Activated effector memory CD4-positive, alpha-beta T cell treated with anti-CD3 and anti-CD28 coated beads, Interleukin-2, amount 50 U/mL, for 16 hours (primary cell): ENCODE data around the gene CECR2.

Source experiments
- DNase-seq: peaks from one replicate; pipeline ENCODE4 v3.0.0-alpha.2; 2020

CECR2 gene

DNA sequence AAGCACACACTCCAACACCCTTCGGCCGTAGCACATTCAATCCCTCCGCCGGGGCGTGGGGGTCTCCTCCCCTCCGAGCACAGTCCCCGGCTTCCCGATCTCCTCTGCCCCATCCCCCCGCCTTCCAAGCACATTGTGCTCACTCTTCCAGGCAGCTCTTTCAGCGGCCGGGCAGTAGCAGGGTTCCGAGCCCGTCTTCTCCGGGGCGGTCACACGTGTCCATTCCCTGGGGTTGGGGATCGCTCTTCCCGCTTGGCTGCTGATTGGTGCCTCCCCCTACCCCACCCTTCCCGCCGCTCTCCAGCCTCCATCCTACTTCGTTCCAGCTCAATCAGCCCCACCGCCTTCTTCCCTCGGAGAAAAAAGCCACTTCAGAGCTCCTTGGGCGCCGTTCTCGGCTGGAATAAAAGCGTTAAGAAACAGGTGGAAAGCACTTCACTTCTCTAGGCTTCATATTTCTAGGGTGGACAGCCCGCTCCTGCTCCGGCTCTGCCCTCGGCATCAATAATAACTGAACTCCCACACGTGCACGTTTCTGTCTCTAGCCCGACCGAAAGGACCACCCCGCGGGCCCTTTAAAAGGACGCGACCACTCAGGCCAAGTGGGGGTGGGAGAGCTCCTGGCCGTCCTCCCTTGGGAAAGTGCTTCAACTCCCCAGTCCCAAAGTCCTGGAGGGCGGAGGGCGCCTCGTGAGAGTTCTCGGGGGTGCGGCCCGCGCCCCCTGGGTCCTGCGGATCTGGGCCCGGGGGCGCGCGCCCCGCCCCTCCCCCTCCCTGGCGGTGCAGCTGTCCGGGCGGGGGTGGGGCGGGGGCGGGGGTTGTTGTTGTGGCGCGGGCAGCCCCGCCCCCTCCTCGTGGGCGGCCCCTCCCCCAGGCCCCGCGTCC lies 464 bp upstream of the CECR2 start:
- no peak for DNase-seq

DNA sequence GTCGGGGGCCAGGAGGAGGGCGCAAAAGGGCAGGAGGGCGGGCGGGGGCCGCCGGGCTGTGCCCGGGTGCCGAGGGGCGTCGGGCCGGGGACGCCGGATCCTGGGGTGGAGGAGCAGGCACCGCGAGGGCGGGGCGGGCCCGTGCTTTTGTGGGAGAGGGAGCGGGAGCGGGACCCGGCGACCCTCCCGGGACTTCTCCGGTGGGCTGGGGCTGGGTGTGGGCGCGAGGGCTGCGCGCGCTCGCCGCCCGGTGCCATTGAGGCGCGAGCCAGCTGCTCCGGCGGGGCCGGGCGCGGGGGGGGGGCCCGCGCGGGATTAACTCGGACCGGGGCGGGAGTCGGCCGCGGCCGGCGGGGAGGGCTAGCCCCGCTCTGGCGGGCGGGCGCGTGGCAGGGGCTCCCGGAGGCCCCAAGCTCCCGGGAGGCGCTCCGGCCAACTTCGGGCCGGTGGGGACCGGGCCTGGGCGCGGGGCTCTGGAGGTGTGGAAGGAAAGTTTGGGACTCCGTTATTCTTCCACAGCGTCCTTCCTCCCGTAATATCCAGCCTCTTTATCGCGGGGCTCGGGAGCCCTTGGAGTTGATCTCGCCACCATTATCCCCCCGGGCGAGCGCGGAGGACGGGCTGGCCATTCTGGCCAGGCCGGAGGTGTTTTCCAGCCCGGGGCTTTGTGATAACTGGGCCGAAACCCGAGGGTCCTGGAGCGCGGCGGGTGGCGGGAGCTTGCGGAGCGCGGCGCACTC lies 936 bp downstream of the CECR2 start:
- DNase-seq: no peak

DNA sequence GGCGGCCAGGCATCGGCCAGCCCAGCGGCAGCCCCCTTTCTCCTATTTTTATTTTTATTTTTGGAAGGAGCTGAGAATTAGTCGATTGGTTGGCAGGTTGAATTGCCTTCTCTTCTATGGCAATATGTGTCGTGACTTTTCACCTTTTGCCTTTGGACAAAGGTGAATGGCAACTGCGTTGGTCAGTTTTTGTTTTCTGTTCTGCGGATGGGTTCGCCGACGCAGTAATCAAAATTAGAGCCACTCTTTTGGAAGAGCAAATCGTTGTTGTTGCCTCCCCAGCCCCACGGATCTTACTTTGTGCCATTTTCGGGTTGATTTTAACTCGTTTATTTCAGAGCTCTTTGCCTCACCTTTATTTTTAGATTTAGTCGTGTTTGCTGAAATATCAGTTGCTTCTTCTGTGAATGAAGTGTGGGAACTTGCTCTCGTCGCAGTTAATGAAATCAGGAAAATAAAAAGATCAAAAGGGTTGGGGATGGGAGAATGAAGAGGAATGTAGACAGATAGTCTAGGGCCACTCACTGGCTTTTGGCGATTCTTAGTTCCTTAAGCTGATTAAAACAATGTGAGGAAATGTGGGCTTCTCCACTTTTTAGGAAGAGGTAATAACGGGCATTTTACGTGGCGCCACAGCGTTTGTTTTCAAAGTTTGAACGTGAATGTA lies 1.6 kb downstream of the CECR2 start:
- no peak for DNase-seq

DNA sequence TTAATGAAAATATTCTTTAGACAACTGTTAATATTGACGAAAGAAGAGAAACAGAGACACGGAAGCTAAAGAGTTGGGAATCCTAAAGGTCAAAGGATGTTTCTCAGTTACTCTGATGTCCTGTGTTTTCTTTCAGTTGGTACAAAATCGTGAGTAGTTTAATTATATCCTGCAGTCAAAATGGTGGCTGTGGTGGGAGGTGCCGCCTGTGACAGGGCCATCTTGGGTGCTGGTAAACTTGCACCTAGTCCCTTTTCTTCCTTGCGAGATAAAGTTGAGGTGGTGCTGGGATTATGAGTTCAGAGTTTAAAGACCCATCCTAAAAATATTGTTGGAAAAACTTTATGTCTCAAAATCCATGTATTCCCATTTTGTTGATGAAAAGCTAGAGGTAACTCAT lies 2.2 kb downstream of the CECR2 start:
- DNase-seq: no peak

DNA sequence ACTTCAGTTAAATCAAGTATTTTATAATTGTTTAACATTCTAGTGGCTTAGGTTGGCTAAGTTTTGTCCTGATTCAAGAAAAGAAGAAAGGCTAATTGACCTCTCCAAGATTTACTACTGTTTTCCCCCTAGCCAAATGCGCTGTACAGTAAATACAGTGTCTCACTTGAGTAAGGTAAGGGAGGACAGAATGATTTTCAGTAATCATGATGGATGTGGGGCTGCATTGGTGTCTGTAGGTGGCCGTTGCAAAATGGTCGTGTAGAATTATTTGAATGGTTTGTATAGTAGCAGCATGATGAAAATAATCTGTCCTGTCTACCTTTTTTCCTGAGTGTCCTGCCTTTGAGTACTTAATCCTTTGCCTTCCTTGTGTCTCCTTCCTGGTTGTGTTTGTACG lies 4.6 kb downstream of the CECR2 start:
- DNase-seq: no peak

DNA sequence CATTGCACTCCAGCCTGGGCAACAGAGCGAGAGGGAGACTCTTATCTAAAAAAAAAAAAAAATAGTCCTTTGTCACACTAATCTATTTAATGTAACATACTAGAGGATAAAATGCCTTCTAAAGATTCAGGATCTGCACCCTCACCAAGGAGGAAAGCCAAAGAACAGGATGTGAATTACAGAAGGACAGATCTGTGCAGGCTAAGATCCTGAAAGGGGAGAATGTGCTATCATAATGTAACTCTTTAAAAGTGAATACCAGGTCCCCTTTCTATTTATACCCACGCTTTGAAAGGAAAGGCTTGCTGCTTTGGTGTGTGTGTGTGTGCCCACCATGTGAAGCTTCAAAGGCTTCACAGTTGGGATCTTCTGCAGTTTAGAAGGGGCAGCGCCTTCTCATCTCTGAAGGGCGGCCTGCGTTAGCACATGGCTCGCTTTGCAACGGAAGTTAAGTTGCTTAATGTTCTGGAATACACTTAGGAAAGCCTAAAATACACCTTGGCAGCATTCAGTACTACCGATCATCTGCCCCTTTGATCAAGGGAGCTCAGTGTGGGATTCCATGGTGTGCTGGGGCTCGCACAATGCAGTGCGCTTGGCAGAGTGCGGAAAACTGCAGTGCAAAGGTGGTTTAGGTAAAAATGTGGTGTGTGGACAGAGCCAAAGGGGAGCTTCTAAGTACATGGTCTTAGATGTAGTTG lies 6.8 kb downstream of the CECR2 start:
- no peak for DNase-seq

DNA sequence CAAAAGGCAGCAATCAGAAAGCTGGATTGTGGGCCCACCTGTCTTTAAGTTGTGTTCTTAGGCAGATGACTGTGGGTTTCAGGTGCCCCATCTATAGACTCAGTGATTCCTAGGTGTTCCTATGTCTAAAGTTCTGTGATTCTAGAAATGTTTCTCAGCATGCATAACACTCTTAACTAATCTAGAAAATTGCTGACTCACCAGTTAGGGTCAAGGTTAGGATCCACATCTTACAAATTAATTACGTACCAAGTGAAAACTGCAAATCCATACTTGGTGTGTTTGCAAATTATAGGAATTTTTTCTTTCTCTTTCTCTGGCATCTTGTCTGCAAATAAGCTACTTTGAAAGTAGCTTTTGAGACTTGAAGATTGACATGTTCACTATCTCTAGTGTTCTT lies 7.7 kb downstream of the CECR2 start:
- no peak for DNase-seq

DNA sequence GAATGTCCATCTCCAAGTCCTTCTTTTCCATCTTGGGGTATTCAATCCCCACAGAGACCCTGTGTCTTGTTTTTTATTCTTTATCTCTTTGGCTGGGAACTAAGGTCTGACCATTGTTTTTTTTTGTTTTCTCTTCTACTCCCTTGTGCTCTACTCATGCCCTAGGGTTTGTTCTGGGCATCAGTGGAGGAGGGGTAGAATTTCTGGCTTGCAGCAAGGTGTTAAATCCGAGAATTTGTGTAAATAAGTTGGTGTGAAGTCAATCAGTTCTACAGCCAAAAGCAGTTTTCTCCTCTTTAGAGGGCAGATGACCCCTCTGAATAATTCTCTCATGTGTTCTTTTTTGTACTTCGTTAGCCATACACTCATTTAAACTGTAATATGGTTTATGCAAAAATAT lies 10.7 kb downstream of the CECR2 start:
- no peak for DNase-seq

DNA sequence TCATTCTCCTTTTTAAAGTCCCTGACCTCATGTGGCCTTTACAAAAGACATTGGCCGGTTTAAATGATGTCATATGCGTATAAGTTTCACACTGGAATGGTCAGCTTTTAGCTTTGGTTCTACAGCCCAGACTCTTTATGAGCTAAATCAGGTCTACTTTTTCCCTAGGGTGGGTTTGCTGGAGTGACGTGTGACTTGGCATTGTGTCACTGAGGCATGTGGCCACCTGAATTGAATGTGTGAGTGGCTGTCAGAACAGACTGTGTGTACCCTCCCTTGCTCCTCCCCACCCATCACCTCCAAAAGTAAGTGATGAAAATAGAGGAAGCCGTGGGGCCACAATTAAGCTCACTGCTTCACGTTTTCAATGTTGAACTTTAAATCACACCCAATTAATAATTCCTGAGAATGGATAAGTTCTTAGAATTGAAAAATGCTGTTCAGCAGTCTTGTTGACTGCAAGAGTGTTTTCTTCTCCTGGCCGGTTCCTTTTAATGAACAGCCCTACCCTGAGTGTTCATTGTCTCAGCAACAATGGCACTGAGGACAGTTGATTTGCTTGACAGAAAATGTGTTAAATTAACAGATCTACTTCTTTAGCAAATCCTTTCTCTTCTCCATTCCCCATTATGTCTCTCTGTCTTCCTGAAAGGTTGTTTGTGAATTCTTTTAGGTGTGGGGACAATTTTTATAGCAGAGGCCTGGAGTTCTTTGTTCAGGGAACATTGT lies 11.3 kb downstream of the CECR2 start:
- no peak for DNase-seq

DNA sequence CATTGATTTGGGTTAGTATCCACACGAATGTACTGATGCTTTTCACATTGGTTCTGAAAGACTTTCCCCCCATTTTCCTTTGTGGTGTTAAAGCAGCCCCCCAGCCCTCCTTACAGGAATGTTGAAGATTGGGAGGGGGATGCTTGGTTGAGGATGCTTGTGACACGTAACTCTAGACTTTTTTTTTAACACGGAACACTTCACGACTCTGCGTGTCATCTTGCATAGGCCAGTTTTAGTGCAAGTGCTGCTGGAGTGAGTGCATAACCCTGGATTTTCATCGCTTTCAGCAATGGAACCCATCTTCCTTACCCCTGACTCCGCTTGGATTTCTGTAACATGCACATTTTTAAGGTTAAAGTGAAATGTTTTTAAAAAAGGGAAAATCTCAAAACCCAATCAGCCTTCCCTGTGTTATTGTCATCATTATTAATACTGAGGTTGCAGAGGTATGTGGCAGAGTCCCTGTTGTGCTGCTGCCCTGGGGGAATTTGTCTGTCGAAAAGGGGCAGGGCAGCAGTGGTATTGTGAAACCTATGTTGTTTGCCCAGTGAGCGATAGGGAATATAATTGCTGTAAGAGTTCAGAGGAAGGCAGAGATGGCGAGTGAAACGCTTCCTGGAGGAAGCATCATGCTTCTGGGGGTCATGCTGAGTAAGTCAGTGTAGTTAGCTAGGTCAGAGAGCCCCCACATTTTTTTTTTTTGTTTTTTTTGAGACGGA lies 12.1 kb downstream of the CECR2 start:
- no peak for DNase-seq

DNA sequence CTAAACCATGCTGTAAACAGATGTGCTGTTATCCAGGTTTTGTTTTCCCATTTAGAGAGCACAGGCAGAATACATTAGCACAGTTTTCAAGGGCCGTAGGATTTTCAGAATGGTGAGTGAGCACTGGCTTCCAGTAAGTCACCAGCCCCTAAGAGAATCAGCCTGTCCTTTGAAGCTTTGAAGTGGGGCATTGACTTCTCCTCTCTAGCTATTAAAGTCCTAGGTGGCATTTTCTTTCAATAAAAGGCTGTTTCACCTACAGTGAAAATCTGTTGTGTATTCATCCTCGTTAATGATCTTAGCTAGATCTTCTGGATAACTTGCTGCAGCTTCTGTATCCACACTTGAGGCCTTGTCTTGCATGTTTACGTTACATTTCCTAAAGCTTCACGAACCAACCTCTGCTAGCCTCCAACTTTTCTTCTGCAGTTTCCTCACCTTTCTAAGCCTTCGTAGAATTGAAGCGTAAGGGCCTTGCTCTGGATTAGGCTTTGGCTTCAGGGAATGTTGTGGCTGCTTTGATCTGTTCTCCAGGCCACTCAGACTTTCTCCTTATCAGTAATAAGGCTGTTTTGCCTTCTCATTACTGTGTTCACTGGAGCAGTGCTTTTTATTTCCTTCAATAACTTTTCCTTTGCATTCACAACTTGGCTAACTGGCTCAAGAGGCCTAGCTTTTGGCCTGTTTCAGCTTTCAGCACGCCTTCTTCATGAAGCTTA lies 15.5 kb downstream of the CECR2 start:
- no peak for DNase-seq

DNA sequence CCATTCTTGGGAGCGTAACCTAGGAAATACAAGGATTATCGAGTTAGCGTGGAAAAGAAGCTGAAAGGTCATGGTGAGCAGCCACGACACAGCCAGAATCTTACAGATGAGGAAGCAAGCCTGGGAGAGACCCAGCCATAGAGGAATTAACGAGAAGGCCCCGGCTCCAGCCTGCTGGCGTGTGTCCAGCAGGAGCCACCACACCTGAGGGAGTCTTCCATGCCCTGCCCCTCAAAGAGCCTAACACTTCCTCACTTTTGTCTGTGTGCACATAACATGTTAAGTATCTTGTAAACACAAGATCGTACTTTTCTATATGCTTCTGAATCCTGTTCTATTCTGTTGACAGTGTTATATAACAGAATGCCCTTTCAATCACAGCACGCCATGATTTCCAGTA lies 18.1 kb downstream of the CECR2 start:
- no peak for DNase-seq

DNA sequence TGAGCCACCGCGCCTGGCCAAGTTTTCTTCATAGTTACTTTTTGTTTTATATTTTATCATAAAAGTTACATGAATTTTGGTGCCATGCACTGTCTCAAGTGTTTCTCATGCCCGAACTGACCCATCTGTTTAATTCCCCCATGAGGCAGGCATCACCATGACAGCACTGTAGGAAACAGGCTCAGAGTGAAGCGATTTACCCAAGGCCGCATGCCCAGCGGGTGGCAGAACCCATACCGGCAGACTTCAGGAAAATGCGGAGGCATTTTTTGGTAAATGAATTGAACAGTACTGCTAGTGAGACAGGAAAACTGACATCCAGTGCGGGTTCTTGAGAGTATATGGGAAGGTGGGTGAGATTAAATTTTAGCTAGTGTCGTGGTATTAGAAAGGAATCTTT lies 19.0 kb downstream of the CECR2 start:
- no peak for DNase-seq

DNA sequence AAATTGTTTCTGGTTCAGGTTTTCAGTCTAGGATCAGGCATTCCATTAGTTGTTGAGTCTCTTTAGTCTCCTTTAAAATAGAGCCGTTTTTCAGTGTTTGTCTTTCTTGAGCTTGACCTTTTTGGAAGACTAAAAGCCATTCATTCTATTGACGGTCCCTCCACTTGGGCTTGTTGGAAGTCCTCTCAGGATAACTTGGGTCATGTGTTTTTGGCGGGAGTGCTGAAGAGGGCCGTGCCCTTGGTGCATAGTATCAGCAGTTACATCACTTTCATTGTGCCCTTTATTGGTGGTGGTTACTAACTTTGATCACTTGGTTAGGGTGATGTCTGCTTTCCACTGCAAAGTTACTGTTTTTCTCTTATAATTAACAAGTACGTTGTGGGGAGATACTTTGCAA lies 20.8 kb downstream of the CECR2 start:
- DNase-seq: no peak

DNA sequence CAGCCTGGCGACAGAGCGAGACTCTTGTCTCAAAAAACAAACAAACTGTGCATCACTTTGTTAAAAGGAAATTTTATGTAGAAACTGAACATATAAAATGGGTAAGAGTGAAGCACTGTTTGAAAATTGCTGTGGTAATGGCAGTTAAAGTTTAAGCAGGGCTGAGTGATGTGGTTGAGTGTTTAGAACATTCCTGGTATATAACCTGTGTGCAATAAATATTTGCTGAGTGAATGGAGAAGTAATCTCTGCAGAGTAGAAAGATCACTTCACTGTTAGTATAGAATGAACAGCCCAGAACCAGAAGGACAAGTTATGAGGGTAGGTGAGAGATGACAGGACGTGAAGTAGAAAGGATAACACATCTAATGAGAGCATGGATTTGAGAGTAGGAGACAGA lies 27.3 kb downstream of the CECR2 start:
- DNase-seq: no peak

DNA sequence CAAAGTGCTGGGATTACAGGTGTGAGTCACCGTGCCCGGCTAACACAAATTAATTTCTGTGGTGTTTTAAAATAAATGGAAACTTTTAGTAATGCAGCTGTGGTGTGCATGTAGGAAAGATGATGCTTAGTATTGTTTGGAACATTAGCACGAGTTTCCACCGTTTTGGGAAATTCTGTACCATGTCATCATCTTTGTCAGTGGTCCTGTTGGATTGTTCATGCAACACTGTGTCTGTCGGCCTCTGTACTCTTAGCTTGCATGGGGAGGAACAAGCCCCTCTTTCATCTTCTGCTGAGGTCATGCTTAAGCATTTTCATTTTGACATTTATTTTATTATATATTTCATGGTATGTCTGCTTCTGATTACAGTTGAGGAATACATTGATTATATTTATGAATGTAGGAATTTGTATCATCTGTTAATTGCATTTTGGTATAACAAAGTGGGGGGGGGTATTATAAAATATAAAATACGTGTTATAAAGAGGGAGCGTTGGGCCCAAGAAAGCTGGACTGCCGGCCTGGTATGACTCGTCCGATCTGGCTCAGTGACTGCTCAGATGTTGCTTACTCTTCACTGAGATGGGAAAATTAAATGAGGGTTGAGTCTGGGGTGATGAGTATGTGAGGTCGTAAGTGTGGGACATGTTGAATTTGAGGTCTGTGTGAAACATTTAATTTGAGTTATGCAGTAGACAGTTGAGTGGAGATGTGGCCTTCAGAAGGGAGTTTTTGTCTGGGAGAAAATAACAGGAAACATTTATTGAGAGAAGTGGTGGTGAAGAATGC lies 28.7 kb downstream of the CECR2 start:
- no peak for DNase-seq

DNA sequence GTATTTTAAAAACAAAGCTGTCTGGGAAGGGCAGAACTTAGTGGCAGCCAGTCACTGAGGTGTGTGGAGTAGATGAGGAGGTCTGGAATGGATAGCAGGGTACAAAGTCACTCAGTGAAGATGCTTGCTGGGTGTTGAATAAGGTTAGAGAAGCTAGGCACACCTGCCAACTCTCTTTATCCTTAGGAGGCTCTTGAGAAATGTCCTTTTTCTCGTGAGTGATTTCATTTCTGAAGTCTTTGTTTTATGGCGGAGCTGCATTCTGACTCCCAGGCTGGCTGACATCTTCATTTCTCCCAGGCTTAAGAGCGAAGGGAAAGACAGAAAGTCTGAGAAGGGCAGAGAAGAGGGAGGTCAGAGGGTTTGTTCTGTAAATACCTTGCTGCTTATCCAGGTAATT lies 31.0 kb downstream of the CECR2 start:
- DNase-seq: no peak

DNA sequence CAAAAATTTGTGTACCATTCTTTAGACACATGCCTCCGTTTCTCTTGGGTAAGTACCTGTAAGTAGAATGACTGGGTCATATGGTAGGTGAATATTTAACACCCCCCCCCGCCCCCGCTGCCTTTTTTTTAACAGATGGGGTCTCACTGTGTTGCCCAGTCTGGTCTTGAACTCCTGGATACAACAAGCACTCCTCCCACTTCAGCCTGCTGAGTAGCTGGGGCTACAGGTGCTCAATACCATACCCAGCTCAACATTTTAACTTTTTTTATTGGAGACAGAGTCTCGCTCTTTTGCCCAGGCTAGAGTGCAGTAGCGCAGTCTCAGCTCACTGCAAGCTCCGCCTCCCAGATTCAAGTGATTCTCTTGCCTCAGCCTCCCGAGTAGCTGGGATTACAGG lies 32.5 kb downstream of the CECR2 start:
- no peak for DNase-seq

DNA sequence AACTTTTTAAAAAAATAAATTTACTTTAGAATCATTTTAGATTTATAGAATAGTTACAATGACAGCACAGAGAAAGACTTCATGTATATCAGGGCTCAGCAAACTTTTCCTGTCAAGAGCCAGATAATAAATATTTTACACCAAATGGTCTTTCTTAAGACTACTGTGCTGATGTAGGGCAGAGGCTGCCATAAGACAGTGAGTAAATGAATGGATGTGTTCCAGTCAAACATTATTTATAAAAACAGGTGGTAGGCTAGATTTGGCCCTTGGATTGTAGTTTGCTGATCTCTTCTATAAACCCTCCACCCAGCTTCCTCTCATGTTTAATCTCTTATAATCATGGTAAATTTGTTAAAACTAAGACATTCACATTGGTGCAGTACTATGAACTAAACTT lies 33.0 kb downstream of the CECR2 start:
- DNase-seq: no peak

DNA sequence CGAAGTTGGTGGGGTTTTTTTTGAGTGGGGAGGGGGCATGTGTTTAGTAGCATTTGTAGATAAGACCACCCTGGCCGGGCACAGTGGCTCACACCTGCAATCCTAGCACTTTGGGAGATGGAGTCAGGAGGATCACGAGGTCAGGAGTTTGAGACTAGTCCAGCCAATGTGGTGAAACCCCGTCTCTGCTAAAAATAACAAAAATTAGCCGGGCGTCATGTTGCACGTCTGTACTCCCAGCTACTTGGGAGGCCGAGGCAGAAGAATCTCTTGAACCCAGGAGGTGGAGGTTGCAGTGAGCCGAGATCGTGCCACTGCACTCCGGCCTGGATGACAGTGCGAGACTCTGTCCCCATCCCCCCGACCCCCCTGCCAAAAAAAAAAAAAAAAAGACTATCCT lies 34.6 kb downstream of the CECR2 start:
- DNase-seq: no peak
